Esophagus mucosa (tissue), 1 donor: ENCODE data around the gene OTULIN. TPM values are rescaled to one million over a fixed set of nuclear protein-coding genes. Genes with fewer than 3 reads are reported as not detected.

ENCODE experiments used
- ATAC-seq: fragments of 200-7000 bp; cut with Tn5 transposase; one replicate; pipeline ENCODE4 v1.9.1; 2020
- total RNA-seq: library from RNA; stranded (reverse); gene quantifications from one replicate; pipeline ENCODE4 v1.2.4, GENCODE V29; 2023
- donor health status: DM: yes; HTN: yes; CAD: no.

The OTULIN gene
- total RNA-seq, 1 donor from 2014 or later, result 26.1 TPM

DNA sequence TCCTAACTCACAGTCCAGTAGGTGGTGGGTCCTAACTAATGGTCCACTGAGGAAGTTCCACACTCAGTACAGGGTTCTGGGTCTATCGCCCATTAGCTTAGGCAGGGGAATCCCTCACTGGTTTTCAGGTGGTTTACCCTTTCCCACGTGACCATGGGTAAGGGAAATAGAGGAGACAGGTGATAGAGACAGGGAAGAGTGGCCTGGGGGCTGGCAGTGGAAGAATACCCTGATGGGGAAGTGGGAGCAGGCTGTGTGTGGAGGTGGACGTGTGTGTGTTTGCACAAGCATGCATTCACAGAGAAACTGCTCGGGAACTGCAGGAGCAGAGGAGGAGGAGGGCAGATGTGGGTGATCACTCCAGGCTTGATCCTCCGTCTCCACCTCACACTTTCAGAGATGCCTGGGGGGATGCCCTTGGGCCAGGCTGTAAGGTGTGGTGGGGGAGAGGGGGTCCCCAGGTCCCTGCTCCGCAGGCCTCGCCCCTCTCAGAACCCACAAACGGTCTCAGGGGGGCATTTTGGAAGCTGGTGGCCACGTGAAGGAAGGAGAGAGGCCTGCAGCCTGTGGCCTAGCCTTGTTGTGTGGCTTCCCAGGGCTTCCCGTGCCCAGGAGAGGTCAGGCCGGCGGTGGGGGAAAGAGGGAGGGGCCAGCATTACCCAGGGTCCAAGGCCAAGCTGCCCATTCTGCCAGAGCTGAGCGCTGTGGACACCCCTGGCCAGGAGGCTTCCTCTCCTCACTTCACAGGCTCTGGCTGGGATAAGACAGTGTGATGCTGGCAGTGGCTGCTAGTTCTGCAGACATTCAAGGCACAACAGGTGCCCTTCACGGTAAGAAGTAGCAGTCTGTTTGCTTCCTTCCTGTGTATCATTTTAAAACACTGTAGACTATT, 80.0 kb downstream of the OTULIN start:
- ATAC-seq, result no peak

DNA sequence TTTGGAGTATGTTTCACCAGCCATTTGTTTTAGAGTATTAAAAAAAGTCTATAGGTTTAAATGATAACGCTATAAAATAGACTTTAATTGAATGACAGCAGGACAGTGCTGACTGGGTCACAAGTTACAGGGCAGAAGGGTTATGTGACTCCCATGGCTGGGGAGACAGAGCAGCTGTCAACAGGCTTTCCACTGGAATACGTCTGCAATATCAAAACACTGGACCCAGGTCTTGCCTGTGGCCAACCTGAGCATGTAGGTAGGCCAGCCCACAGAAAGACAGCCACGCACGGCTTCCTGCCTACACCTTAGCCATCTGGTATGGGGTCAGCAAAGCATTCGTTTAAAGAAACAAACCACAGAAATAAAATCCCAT, 80.7 kb downstream of the OTULIN start:
- ATAC-seq, result no peak

DNA sequence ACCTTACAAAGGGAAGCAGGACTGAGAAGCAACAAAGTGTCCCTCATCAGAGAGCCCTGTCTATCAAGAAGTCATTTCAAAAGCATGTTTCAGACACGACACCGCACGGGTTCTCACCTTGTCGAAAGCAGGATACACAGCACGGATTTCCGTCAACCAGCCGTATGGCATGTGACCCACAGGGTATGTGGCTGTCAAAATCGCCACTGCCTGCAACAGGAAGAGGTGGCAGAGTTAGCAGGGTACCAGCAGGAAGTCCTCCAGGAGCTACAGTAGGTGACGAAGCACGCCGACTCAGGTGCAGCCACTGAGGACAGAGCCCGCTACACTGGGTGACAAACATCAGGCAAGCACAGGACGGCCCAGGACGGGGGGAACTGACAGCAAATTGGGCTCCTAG, 81.2 kb downstream of the OTULIN start:
- no peak for ATAC-seq

DNA sequence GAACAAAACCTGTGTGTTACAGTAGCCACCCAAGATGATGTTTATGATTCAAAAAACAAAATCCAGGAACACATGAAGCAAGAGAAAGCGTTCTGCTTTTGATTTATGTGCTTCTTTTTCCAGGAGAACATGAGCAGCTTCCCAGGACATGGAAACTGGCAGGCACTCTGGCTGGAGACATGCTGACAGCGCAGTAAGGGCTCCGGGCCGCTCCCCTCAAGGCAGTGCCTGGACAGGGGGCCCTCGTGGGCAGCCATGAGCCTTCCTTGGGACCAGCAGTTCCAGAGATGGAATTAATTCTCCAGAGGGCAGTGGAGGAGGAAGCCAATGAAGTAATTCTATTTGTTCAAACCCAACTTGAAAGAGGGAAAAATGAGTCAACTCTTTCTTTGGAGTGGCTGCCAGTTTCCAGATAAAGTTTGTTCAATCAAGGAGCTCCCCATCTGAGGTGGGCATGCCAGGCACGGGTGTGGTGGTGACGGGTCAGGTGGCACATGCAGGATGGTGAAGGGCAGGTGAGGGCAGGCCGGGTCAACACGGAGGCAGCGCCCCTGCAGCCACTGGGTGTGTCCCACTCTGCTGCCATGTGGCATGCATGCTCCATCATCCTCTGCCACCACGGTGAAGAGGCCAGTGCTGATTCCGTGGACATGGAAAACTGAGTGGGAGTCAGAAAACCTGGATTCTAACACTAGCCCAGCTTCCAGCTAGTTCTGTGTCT, 83.8 kb downstream of the OTULIN start:
- peak; percentile 30 for ATAC-seq

Other genes with a start within 250 kb of the OTULIN start
- 0.88 TPM for gene OTULINL, start 82.9 kb upstream of the OTULIN start, total RNA-seq
- 25.5 TPM for gene ANKH, start 207.1 kb downstream of the OTULIN start, total RNA-seq